Measurements from ENCODE around the gene NKTR. TPM values are rescaled to one million over a fixed set of nuclear protein-coding genes. Genes with fewer than 3 reads are reported as not detected.

NKTR gene
- total RNA-seq, 1 experiment from 2014 or later: 70.5 TPM

- no peak for TF ChIP-seq EZH2 (IDR thresholded peaks at IDR 0.05; ENCODE audit: low read depth)
- no peak for TF ChIP-seq CTCF (conservative IDR thresholded peaks at IDR 0.05)
- Histone ChIP-seq H3K4me1 (replicated peaks; ENCODE audit: insufficient read depth) (peaks cover 9% of the 10 kb centered on the region), H4K20me1 (ENCODE audit: insufficient read depth) (no peaks in the 10 kb centered on the region), H3K4me2 (no peak overlapping the region), H3K79me2 (ENCODE audit: low read depth) (no peaks in the 10 kb centered on the region), H2AFZ (no peak overlapping the region), H3F3A (ENCODE audit: insufficient read depth, low read depth) (no peaks in the 10 kb centered on the region), H3K27ac (no peak overlapping the region), H3K4me3 (no peak overlapping the region), H3K9me2 (ENCODE audit: insufficient read depth) (no peaks in the 10 kb centered on the region), H3K27me3 (ENCODE audit: insufficient read depth, low read depth) (0 out of 2 replicates have a peak, but pooled peaks cover 6% of the 10 kb centered on the region), H3K9me3 (ENCODE audit: insufficient read depth, low read depth) (no peaks in the 10 kb centered on the region), H3K36me3 (ENCODE audit: low read depth) (no peaks in the 10 kb centered on the region)
- ChIA-PET POLR2A (ENCODE audit: unreplicated experiment) (no interaction called here), CTCF (no interaction called here)
- intact Hi-C loops (cut with micrococcal nuclease; ENCODE audit: unreplicated experiment): no loop called here
- no peak for DNase-seq
- BruUV-seq (replicated peaks): no TSS peak
Measured at GRCh38 chr3:42688487-42689420, 88.3 kb downstream of the NKTR start.

GRCh38 chr3:42689421-42690014 is 89.0 kb downstream of the NKTR start:
- BruUV-seq (replicated peaks): no TSS peak
- ChIA-PET CTCF (no interaction called here), POLR2A (ENCODE audit: unreplicated experiment) (no interaction called here)
- intact Hi-C loops (cut with micrococcal nuclease; ENCODE audit: unreplicated experiment): no loop called here
- Histone ChIP-seq H3F3A (ENCODE audit: insufficient read depth, low read depth) (no peaks in the 10 kb centered on the region), H3K27ac (no peak overlapping the region), H3K9me2 (ENCODE audit: insufficient read depth) (no peaks in the 10 kb centered on the region), H3K27me3 (ENCODE audit: insufficient read depth, low read depth) (0 out of 2 replicates have a peak, but pooled peaks cover 6% of the 10 kb centered on the region), H3K79me2 (ENCODE audit: low read depth) (no peaks in the 10 kb centered on the region), H4K20me1 (ENCODE audit: insufficient read depth) (no peaks in the 10 kb centered on the region), H3K4me3 (no peak overlapping the region), H3K9me3 (ENCODE audit: insufficient read depth, low read depth) (no peaks in the 10 kb centered on the region), H3K36me3 (ENCODE audit: low read depth) (no peaks in the 10 kb centered on the region), H3K4me1 (replicated peaks; ENCODE audit: insufficient read depth) (peaks cover 4% of the 10 kb centered on the region), H3K4me2 (no peak overlapping the region), H2AFZ (no peak overlapping the region)
- no peak for DNase-seq
- no peak for TF ChIP-seq CTCF (conservative IDR thresholded peaks at IDR 0.05)
- TF ChIP-seq EZH2 (IDR thresholded peaks at IDR 0.05; ENCODE audit: low read depth): no peak

GRCh38 chr3:42690191-42690590 is 89.7 kb downstream of the NKTR start:
- ChIA-PET CTCF (no interaction called here), POLR2A (ENCODE audit: unreplicated experiment) (no interaction called here)
- TF ChIP-seq CTCF (conservative IDR thresholded peaks at IDR 0.05): no peak
- TF ChIP-seq EZH2 (IDR thresholded peaks at IDR 0.05; ENCODE audit: low read depth): no peak
- BruUV-seq (replicated peaks): no TSS peak
- Histone ChIP-seq H3K4me2 (no peak overlapping the region), H3K36me3 (ENCODE audit: low read depth) (no peaks in the 10 kb centered on the region), H3F3A (ENCODE audit: insufficient read depth, low read depth) (no peaks in the 10 kb centered on the region), H4K20me1 (ENCODE audit: insufficient read depth) (no peaks in the 10 kb centered on the region), H2AFZ (no peak overlapping the region), H3K79me2 (ENCODE audit: low read depth) (no peaks in the 10 kb centered on the region), H3K4me3 (no peak overlapping the region), H3K27me3 (ENCODE audit: insufficient read depth, low read depth) (peaks cover 10% of the 10 kb centered on the region; the same call in 1 of the 2 replicates), H3K4me1 (replicated peaks; ENCODE audit: insufficient read depth) (no peaks in the 10 kb centered on the region), H3K9me3 (ENCODE audit: insufficient read depth, low read depth) (no peaks in the 10 kb centered on the region), H3K27ac (no peak overlapping the region), H3K9me2 (ENCODE audit: insufficient read depth) (no peaks in the 10 kb centered on the region)
- no peak for DNase-seq
- intact Hi-C loops (cut with micrococcal nuclease; ENCODE audit: unreplicated experiment): no loop called here
